HFFc6 (cell line): Measurements from ENCODE around the gene IL1A. TPM values are rescaled to one million over a fixed set of nuclear protein-coding genes. Genes with fewer than 3 reads are reported as not detected.
A peak's percentile ranks its signal among the peaks of the same experiment; 100 is the strongest.

Experiments
- DNase-seq: peaks from one replicate; pipeline ENCODE4 v3.0.0-alpha.2; 2018
- H3K27ac Mint-ChIP-seq: 2 replicates; pipeline ENCODE4 v1.8.0; 2020; ENCODE audit warnings: mild to moderate bottlenecking, mixed read lengths
- H3K27me3 Mint-ChIP-seq: 2 replicates; pipeline ENCODE4 v1.8.0; 2021; ENCODE audit warnings: mild to moderate bottlenecking, moderate library complexity, mixed read lengths; ENCODE audit not compliant: insufficient read depth
- H3K36me3 Mint-ChIP-seq: 2 replicates; pipeline ENCODE4 v1.8.0; 2021; ENCODE audit warnings: low read depth, mixed read lengths
- H3K4me1 Mint-ChIP-seq: 2 replicates; pipeline ENCODE4 v1.8.0; 2020; ENCODE audit warnings: low read depth, mixed read lengths
- H3K4me3 Mint-ChIP-seq: 2 replicates; pipeline ENCODE4 v1.8.0; 2020; ENCODE audit warnings: mild to moderate bottlenecking, moderate library complexity, mixed read lengths
- H3K9me3 Mint-ChIP-seq: 2 replicates; pipeline ENCODE4 v1.8.0; 2020; ENCODE audit warnings: mild to moderate bottlenecking, mixed read lengths
- CTCF ChIP-seq: fragments of 200-600 bp; sonication (generic); IDR thresholded peaks from 2 replicates; pipeline ENCODE4 v1.5.0; 2021; ENCODE audit warnings: antibody characterized with exemption, mild to moderate bottlenecking
- total RNA-seq, 6 experiments: library from RNA; stranded (reverse); fragmentation: NEBNext Ultra II Directional; extraction: Animal tissue kit (Norgen Biotek cat#: 25700); gene quantifications; 2 replicates in 1 of 6; 3 replicates in 5 of 6; pipeline ENCODE4 v1.2.3, GENCODE V29; 2021

IL1A gene
- total RNA-seq, 6 experiments from 2014 or later: 0.07 TPM; not detected in 5

GRCh38 chr2:112809112-112809511 lies 24.8 kb upstream of the IL1A start:
- H3K36me3 Mint-ChIP-seq: peaks cover 25% of the 10 kb centered on the region
- H3K9me3 Mint-ChIP-seq: peaks cover 14% of the 10 kb centered on the region
- H3K27me3 Mint-ChIP-seq: peaks cover 2% of the 10 kb centered on the region; the same call in 1 of the 2 replicates
- H3K4me1 Mint-ChIP-seq: peaks cover 49% of the 10 kb centered on the region
- no peak overlapping the region for H3K4me3 Mint-ChIP-seq
- TF ChIP-seq CTCF: no peak
- no peak overlapping the region for H3K27ac Mint-ChIP-seq
- no peak for DNase-seq

GRCh38 chr2:112807233-112807807 lies 23.0 kb upstream of the IL1A start:
- DNase-seq: no peak
- Mint-ChIP-seq H3K4me3 (no peak overlapping the region), H3K36me3 (peaks cover 25% of the 10 kb centered on the region), H3K27me3 (no peaks in the 10 kb centered on the region), H3K4me1 (peaks cover 45% of the 10 kb centered on the region), H3K27ac (no peak overlapping the region), H3K9me3 (peaks cover 14% of the 10 kb centered on the region)
- peak; percentile 65; the same call in 1 of the 2 replicates for TF ChIP-seq CTCF

GRCh38 chr2:112805542-112805941 lies 21.2 kb upstream of the IL1A start:
- no peak for TF ChIP-seq CTCF
- Mint-ChIP-seq H3K4me3 (no peak overlapping the region), H3K27me3 (no peaks in the 10 kb centered on the region; the same call in 1 of the 2 replicates), H3K36me3 (peaks cover 27% of the 10 kb centered on the region), H3K9me3 (peaks cover 14% of the 10 kb centered on the region), H3K4me1 (peaks cover 36% of the 10 kb centered on the region), H3K27ac (peak overlapping the region; percentile 71)
- DNase-seq: no peak

- Mint-ChIP-seq H3K36me3 (peaks cover 36% of the 10 kb centered on the region), H3K27me3 (no peaks in the 10 kb centered on the region; the same call in 1 of the 2 replicates), H3K4me1 (peaks cover 42% of the 10 kb centered on the region), H3K9me3 (peaks cover 14% of the 10 kb centered on the region), H3K4me3 (peak overlapping the region; percentile 70), H3K27ac (peak overlapping the region; percentile 98)
- TF ChIP-seq CTCF: no peak
- DNase-seq: peak; percentile 94
Observed at GRCh38 chr2:112803691-112804521, 19.6 kb upstream of the IL1A start.

GRCh38 chr2:112800881-112801583 lies 16.7 kb upstream of the IL1A start:
- DNase-seq: no peak
- H3K36me3 Mint-ChIP-seq: peaks cover 22% of the 10 kb centered on the region
- H3K4me3 Mint-ChIP-seq: no peak overlapping the region
- H3K27me3 Mint-ChIP-seq: no peaks in the 10 kb centered on the region; the same call in 1 of the 2 replicates
- peaks cover 44% of the 10 kb centered on the region for H3K4me1 Mint-ChIP-seq
- H3K27ac Mint-ChIP-seq: no peak overlapping the region
- TF ChIP-seq CTCF: no peak
- no peaks in the 10 kb centered on the region; the same call in 1 of the 2 replicates for H3K9me3 Mint-ChIP-seq
